ENCODE data around the gene NR6A1.

DNA sequence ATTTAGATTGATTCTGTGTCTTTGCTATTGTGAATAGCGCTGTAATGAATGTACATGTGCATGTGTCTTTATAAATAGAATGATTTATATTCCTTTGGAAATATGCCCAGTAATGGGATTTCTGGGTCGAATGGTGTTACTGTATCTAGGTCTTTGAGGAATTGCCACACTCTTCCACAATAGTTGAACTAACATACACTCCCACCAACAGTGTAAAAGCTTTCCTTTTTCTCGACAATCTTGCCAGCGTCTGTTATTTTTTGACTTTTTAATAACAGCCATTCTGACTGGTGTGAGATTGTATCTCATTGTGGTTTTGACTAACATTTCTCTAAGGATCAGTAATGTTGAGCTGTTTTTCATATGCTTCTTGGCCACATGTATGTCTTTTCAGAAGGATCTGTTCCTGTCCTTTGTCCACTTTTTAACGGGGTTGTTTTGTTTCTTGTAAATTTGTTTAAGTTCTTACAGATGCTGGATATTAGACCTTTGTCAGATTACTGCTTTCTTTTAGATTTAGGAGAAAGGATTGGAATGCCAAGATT lies 139.0 kb downstream of the NR6A1 start:
- no peak for TF ChIP-seq EP300 (IDR thresholded peaks at IDR 0.05)
- no peak for TF ChIP-seq POLR2A (IDR thresholded peaks at IDR 0.05; ENCODE audit: low read depth)
- TF ChIP-seq, protein P1, sequence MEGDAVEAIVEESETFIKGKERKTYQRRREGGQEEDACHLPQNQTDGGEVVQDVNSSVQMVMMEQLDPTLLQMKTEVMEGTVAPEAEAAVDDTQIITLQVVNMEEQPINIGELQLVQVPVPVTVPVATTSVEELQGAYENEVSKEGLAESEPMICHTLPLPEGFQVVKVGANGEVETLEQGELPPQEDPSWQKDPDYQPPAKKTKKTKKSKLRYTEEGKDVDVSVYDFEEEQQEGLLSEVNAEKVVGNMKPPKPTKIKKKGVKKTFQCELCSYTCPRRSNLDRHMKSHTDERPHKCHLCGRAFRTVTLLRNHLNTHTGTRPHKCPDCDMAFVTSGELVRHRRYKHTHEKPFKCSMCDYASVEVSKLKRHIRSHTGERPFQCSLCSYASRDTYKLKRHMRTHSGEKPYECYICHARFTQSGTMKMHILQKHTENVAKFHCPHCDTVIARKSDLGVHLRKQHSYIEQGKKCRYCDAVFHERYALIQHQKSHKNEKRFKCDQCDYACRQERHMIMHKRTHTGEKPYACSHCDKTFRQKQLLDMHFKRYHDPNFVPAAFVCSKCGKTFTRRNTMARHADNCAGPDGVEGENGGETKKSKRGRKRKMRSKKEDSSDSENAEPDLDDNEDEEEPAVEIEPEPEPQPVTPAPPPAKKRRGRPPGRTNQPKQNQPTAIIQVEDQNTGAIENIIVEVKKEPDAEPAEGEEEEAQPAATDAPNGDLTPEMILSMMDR (IDR thresholded peaks at IDR 0.05) = no peak

All from esophagus muscularis mucosa (tissue), 4 donors.